ENCODE results near the gene TFCP2L1.

Gene TFCP2L1

GRCh38 chr2:121283670-121284462 is 1.1 kb downstream of the TFCP2L1 start:
- H2AFZ ChIP-seq (ENCODE audit: low read depth, low read length, severe bottlenecking): no peak overlapping the region
- TF ChIP-seq EZH2phosphoT487 (conservative IDR thresholded peaks at IDR 0.05; ENCODE audit: low read length) (no peak), CTCF (IDR thresholded peaks at IDR 0.05; ENCODE audit: insufficient read depth, low read length, poor library complexity, severe bottlenecking) (no peak)
- no peak overlapping the region for H3K4me2 ChIP-seq (ENCODE audit: low read depth, low read length, poor library complexity, severe bottlenecking)

GRCh38 chr2:121282800-121283385 is 2.1 kb downstream of the TFCP2L1 start:
- Histone ChIP-seq H3K36me3 (ENCODE audit: low read length) (no peaks in the 10 kb centered on the region), H3K79me2 (ENCODE audit: insufficient read depth, low read length) (no peaks in the 10 kb centered on the region), H3K4me2 (ENCODE audit: low read depth, low read length, poor library complexity, severe bottlenecking) (no peak overlapping the region), H3F3A (ENCODE audit: insufficient read depth) (no peaks in the 10 kb centered on the region), H3K27me3 (ENCODE audit: low read length) (no peaks in the 10 kb centered on the region), H3K4me3 (ENCODE audit: insufficient read depth, low read length, poor library complexity, severe bottlenecking) (no peak overlapping the region), H3K9me3 (ENCODE audit: insufficient read depth, low read length) (no peaks in the 10 kb centered on the region), H2AFZ (ENCODE audit: low read depth, low read length, severe bottlenecking) (no peak overlapping the region), H3K9me2 (replicated peaks; ENCODE audit: insufficient read depth, low read length) (no peaks in the 10 kb centered on the region), H4K20me1 (ENCODE audit: low read depth, low read length) (no peaks in the 10 kb centered on the region), H3K9ac (ENCODE audit: low read length) (no peak overlapping the region), H3K27ac (ENCODE audit: low read depth, low read length) (no peak overlapping the region)
- TF ChIP-seq EZH2phosphoT487 (conservative IDR thresholded peaks at IDR 0.05; ENCODE audit: low read length) (no peak), CTCF (IDR thresholded peaks at IDR 0.05; ENCODE audit: insufficient read depth, low read length, poor library complexity, severe bottlenecking) (no peak)

More at GRCh38 chr2:121283670-121284462, 1.1 kb downstream of the TFCP2L1 start:
- Histone ChIP-seq H3F3A (ENCODE audit: insufficient read depth) (no peaks in the 10 kb centered on the region), H4K20me1 (ENCODE audit: low read depth, low read length) (no peaks in the 10 kb centered on the region), H3K9ac (ENCODE audit: low read length) (no peak overlapping the region), H3K36me3 (ENCODE audit: low read length) (no peaks in the 10 kb centered on the region), H3K79me2 (ENCODE audit: insufficient read depth, low read length) (no peaks in the 10 kb centered on the region), H3K4me3 (ENCODE audit: insufficient read depth, low read length, poor library complexity, severe bottlenecking) (no peak overlapping the region), H3K9me3 (ENCODE audit: insufficient read depth, low read length) (no peaks in the 10 kb centered on the region), H3K27ac (ENCODE audit: low read depth, low read length) (no peak overlapping the region), H3K27me3 (ENCODE audit: low read length) (no peaks in the 10 kb centered on the region), H3K9me2 (replicated peaks; ENCODE audit: insufficient read depth, low read length) (no peaks in the 10 kb centered on the region)

GRCh38 chr2:121281694-121282093 is 3.3 kb downstream of the TFCP2L1 start:
- Histone ChIP-seq H3K9me2 (replicated peaks; ENCODE audit: insufficient read depth, low read length) (no peaks in the 10 kb centered on the region), H3K27ac (ENCODE audit: low read depth, low read length) (no peak overlapping the region), H3K79me2 (ENCODE audit: insufficient read depth, low read length) (no peaks in the 10 kb centered on the region), H3K27me3 (ENCODE audit: low read length) (no peaks in the 10 kb centered on the region), H3K9ac (ENCODE audit: low read length) (no peak overlapping the region), H3K9me3 (ENCODE audit: insufficient read depth, low read length) (no peaks in the 10 kb centered on the region), H3K4me2 (ENCODE audit: low read depth, low read length, poor library complexity, severe bottlenecking) (no peak overlapping the region), H3F3A (ENCODE audit: insufficient read depth) (no peaks in the 10 kb centered on the region), H3K4me3 (ENCODE audit: insufficient read depth, low read length, poor library complexity, severe bottlenecking) (no peak overlapping the region), H3K36me3 (ENCODE audit: low read length) (no peaks in the 10 kb centered on the region), H2AFZ (ENCODE audit: low read depth, low read length, severe bottlenecking) (no peak overlapping the region), H4K20me1 (ENCODE audit: low read depth, low read length) (no peaks in the 10 kb centered on the region)
- TF ChIP-seq CTCF (IDR thresholded peaks at IDR 0.05; ENCODE audit: insufficient read depth, low read length, poor library complexity, severe bottlenecking) (no peak), EZH2phosphoT487 (conservative IDR thresholded peaks at IDR 0.05; ENCODE audit: low read length) (no peak)
